ENCODE results near the gene OSM. TPM values are rescaled to one million over a fixed set of nuclear protein-coding genes. Genes with fewer than 3 reads are reported as not detected.

OSM gene
- total RNA-seq, 1 donor from 2014 or later, result 1.7 TPM

DNA sequence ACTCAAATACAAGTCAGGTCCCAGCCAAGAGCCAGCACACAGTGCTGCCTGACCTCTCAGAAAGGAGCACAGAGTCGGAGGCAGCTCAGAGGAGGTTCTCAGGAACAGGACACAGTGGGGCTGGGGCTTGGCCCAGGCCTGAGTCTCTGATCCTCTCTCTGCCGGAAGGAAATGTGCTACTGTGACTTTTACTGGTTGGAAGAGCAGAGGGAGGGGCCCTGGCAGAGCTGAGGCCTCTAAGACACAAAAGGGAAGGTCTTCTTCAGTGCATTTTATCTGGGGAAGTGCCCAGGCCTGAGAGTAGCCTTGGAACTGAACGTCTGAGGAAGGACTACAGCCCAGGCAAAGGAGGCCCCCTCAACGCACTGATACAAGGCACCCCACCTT, 38.9 kb upstream of the OSM start:
- no peak for DNase-seq
- intact Hi-C loops (cut with micrococcal nuclease), result loop anchor here (1.0 kb wide), 2 partner anchors 8 to 51 kb away; partner anchors contain the start of gene SF3A1
- H3K27me3 Mint-ChIP-seq, result no peaks in the 10 kb centered on the region
- H3K9me3 Mint-ChIP-seq, result no peaks in the 10 kb centered on the region
- H3K4me3 Mint-ChIP-seq, result peak overlapping the region; percentile 21
- TF ChIP-seq, protein P1, sequence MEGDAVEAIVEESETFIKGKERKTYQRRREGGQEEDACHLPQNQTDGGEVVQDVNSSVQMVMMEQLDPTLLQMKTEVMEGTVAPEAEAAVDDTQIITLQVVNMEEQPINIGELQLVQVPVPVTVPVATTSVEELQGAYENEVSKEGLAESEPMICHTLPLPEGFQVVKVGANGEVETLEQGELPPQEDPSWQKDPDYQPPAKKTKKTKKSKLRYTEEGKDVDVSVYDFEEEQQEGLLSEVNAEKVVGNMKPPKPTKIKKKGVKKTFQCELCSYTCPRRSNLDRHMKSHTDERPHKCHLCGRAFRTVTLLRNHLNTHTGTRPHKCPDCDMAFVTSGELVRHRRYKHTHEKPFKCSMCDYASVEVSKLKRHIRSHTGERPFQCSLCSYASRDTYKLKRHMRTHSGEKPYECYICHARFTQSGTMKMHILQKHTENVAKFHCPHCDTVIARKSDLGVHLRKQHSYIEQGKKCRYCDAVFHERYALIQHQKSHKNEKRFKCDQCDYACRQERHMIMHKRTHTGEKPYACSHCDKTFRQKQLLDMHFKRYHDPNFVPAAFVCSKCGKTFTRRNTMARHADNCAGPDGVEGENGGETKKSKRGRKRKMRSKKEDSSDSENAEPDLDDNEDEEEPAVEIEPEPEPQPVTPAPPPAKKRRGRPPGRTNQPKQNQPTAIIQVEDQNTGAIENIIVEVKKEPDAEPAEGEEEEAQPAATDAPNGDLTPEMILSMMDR (IDR thresholded peaks at IDR 0.05), result no peak
- peaks cover 100% of the 10 kb centered on the region for H3K4me1 Mint-ChIP-seq
- peak; percentile 61 for ATAC-seq (ENCODE audit: low read depth)
- H3K27ac Mint-ChIP-seq, result peak overlapping the region; percentile 81
- peaks cover 10% of the 10 kb centered on the region for H3K36me3 Mint-ChIP-seq (ENCODE audit: low read depth)
- ChIA-PET POLR2A (interaction anchor here (0.6 to 10.9 kb wide), 6 partner anchors 15 to 121 kb away, joined by 3 to 131 read pairs (median 28); partner anchors contain the start of genes CASTOR1, CCDC157, MTFP1 and SF3A1), CTCF (interaction anchor here (1.0 to 8.1 kb wide), 2 partner anchors 17 to 42 kb away, joined by 3 to 83 read pairs; partner anchors contain the start of gene CASTOR1)

DNA sequence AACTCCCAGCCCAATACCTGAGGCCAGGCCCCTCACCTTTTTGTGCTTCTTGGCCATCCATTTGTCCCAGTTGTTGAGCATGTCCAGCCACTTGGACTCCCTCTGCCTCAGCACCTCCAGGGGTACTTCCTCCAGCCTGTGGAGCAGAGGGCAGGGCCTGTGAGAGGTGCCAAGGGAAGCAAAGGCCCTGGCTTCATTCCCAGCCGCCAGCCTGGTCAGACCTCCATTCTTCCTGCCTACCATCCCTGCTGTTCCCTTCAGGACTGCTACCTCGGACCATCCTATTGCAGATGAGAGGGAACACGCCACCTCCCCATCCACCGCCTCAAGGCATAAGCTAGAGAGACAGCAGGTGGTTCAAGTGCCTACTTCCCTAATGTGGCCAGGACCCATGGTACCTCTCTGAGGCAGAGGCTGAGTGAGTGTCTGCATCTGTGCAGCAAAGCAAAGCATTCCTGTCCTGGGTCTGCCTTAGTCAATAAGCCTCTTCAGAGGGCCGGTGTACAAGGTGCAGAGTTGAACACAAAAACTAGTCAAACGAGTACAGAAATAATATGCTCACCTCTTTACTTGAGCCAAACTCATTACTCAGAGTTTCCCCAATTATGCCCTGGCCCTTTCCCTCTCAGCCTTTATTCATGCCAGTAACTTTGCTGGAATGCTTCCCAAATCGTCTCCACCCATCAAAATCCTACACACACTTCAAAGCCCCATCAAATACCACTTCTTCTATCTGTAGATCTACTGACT, 38.0 kb upstream of the OSM start:
- peaks cover 10% of the 10 kb centered on the region for H3K36me3 Mint-ChIP-seq (ENCODE audit: low read depth)

DNA sequence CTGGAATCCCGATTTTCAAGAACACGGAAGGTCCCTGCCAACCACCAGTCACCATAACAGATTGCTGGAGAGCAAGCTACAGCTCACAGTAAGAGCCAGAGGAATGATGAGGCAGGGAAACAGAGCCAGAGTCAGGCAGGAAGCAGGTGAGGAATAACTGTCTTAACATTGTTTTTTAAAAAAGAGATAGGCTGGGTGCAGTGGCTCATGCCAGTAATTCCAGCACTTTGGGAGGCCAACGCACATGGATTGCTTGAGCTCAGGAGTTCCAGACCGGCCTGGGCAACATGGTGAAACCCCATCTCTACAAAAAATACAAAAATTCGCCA, 36.1 kb upstream of the OSM start:
- H3K36me3 Mint-ChIP-seq (ENCODE audit: low read depth), result peaks cover 25% of the 10 kb centered on the region
- TF ChIP-seq, protein P1 (IDR thresholded peaks at IDR 0.05), result no peak
- H3K27me3 Mint-ChIP-seq, result no peaks in the 10 kb centered on the region
- H3K4me1 Mint-ChIP-seq, result peaks cover 86% of the 10 kb centered on the region
- no peak for ATAC-seq (ENCODE audit: low read depth)
- ChIA-PET POLR2A (interaction anchor here (0.6 to 10.9 kb wide), 5 partner anchors 10 to 54 kb away, joined by 5 to 131 read pairs (median 48); partner anchors contain the start of genes CASTOR1, CCDC157, SF3A1 and TBC1D10A), CTCF (interaction anchor here (1.3 to 8.1 kb wide), 3 partner anchors 14 to 24 kb away, joined by 4 to 83 read pairs (median 8); partner anchors contain the start of genes CASTOR1 and TBC1D10A)
- H3K27ac Mint-ChIP-seq, result peak overlapping the region; percentile 81
- DNase-seq, result no peak
- peak overlapping the region; percentile 67 for H3K4me3 Mint-ChIP-seq
- intact Hi-C loops (cut with micrococcal nuclease), result no loop called here
- H3K9me3 Mint-ChIP-seq, result no peaks in the 10 kb centered on the region

More for the DNA sequence above, 38.0 kb upstream of the OSM start:
- Mint-ChIP-seq H3K27me3 (no peaks in the 10 kb centered on the region), H3K9me3 (no peaks in the 10 kb centered on the region), H3K4me1 (peaks cover 95% of the 10 kb centered on the region), H3K27ac (peak overlapping the region; percentile 81), H3K4me3 (peak overlapping the region; percentile 21)
- POLR2A ChIA-PET, result interaction anchor here (0.6 to 10.9 kb wide), 7 partner anchors 14 to 121 kb away, joined by 3 to 131 read pairs (median 10); partner anchors contain the start of genes CASTOR1, CCDC157, MTFP1 and SF3A1
- intact Hi-C loops (cut with micrococcal nuclease), result loop anchor here (1.0 kb wide), 3 partner anchors 9 to 52 kb away; partner anchors contain the start of gene SF3A1
- CTCF ChIA-PET, result interaction anchor here (1.0 to 8.1 kb wide), 3 partner anchors 16 to 42 kb away, joined by 3 to 83 read pairs (median 8); partner anchors contain the start of genes CASTOR1 and TBC1D10A
- DNase-seq (no peak), ATAC-seq (ENCODE audit: low read depth) (peak; percentile 64)
- TF ChIP-seq, protein P1 (IDR thresholded peaks at IDR 0.05), result no peak

DNA sequence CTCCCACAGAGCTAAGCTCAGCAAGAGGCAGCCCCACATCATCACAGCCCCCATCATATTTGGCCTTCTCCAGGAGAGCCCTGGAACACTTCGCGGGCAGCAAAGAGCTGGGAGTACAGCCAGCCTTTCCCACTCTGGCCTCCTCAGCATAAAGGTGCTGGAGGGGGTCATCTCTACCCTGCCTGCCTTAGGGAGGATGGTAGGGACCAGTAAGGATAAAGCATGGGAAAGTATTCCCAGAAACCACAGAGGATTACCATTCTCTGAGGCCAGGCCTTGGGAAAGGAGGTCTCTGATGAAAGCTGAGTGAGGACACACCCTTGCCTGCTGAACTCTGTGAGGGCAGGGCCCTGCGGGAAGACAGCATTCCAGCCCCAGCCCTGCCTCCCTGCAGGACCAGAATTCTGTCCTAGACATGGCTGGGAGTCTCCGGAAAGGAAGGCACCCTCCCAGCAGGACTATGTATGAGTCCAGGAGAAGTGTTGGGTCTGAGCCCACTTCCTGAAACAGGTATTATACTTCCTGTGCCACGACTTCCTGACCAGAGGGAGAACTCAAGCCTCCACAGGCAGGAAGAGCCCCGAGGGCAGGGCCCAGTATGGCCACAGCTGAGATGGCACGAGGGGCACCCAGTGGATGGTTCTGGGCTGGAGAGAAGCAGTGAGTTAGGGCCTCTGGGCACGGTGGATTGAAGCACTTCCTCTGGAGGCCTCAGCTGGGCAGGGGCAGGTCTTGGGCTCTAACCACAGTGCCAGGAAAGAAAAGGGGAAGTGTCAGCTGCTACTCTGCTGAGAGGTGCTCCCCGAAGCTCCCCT, 35.6 kb upstream of the OSM start:
- CTCF ChIA-PET, result interaction anchor here (1.3 to 8.1 kb wide), 4 partner anchors 14 to 85 kb away, joined by 4 to 83 read pairs (median 6); partner anchors contain the start of genes CASTOR1, RNF215 and TBC1D10A
- POLR2A ChIA-PET, result interaction anchor here (0.6 to 10.9 kb wide), 5 partner anchors 10 to 55 kb away, joined by 5 to 131 read pairs (median 48); partner anchors contain the start of genes CASTOR1, CCDC157, SF3A1 and TBC1D10A
- DNase-seq (peak; percentile 49), ATAC-seq (ENCODE audit: low read depth) (peak; percentile 46)
- peaks cover 81% of the 10 kb centered on the region for H3K4me1 Mint-ChIP-seq
- intact Hi-C loops (cut with micrococcal nuclease), result no loop called here
- TF ChIP-seq, protein P1 (IDR thresholded peaks at IDR 0.05), result no peak
- peaks cover 31% of the 10 kb centered on the region for H3K36me3 Mint-ChIP-seq (ENCODE audit: low read depth)
- H3K4me3 Mint-ChIP-seq, result peak overlapping the region; percentile 67
- no peaks in the 10 kb centered on the region for H3K9me3 Mint-ChIP-seq
- H3K27ac Mint-ChIP-seq, result peak overlapping the region; percentile 81
- no peaks in the 10 kb centered on the region for H3K27me3 Mint-ChIP-seq
